ENCODE results near the gene SLC2A4RG.

GRCh38 chr20:63697357-63697867 is 42.2 kb upstream of the SLC2A4RG start:
- no peak for TF ChIP-seq CTCF (IDR thresholded peaks at IDR 0.05)
- no peak for TF ChIP-seq POLR2A (IDR thresholded peaks at IDR 0.05)

All from adrenal gland (tissue), 5 donors.